Activated CD8-positive, alpha-beta memory T cell treated with anti-CD3 and anti-CD28 coated beads, Interleukin-2, amount 50 U/mL, for 4 hours (primary cell): Measurements from ENCODE around the gene RASD2.

Experiments used
- DNase-seq: peaks from one replicate; pipeline ENCODE4 v3.0.0-alpha.2; 2020

RASD2 gene

GRCh38 chr22:35519306-35520000 is 21.2 kb upstream of the RASD2 start:
- DNase-seq = no peak

- DNase-seq = no peak
Observed at GRCh38 chr22:35521358-35522224, 19.0 kb upstream of the RASD2 start.

GRCh38 chr22:35522225-35523149 is 18.1 kb upstream of the RASD2 start:
- no peak for DNase-seq

GRCh38 chr22:35523167-35523947 is 17.3 kb upstream of the RASD2 start:
- no peak for DNase-seq

- DNase-seq = no peak
Observed at GRCh38 chr22:35524966-35525686, 15.5 kb upstream of the RASD2 start.

- no peak for DNase-seq
Observed at GRCh38 chr22:35525687-35526332, 14.8 kb upstream of the RASD2 start.

- DNase-seq = no peak
Observed at GRCh38 chr22:35526333-35526979, 14.2 kb upstream of the RASD2 start.

GRCh38 chr22:35528927-35529326 is 11.7 kb upstream of the RASD2 start:
- DNase-seq = no peak

GRCh38 chr22:35530700-35531099 is 9.9 kb upstream of the RASD2 start:
- no peak for DNase-seq

- DNase-seq = no peak
Observed at GRCh38 chr22:35531202-35531601, 9.4 kb upstream of the RASD2 start.

GRCh38 chr22:35531676-35532075 is 9.0 kb upstream of the RASD2 start:
- DNase-seq = no peak

- no peak for DNase-seq
Observed at GRCh38 chr22:35533365-35534029, 7.1 kb upstream of the RASD2 start.

GRCh38 chr22:35534091-35534490 is 6.5 kb upstream of the RASD2 start:
- no peak for DNase-seq

- no peak for DNase-seq
Observed at GRCh38 chr22:35537232-35537631, 3.4 kb upstream of the RASD2 start.

GRCh38 chr22:35538801-35539321 is 1.8 kb upstream of the RASD2 start:
- peak; percentile 37 for DNase-seq

- DNase-seq = no peak
Observed at GRCh38 chr22:35539487-35539886, 1.1 kb upstream of the RASD2 start.

GRCh38 chr22:35539910-35540594 is 579 bp upstream of the RASD2 start:
- peak; percentile 78 for DNase-seq

- no peak for DNase-seq
Observed at GRCh38 chr22:35541254-35541748, 670 bp downstream of the RASD2 start.
